Measurements from ENCODE around the gene FAM227B. TPM values are rescaled to one million over a fixed set of nuclear protein-coding genes. Genes with fewer than 3 reads are reported as not detected.
A peak's percentile ranks its signal among the peaks of the same experiment; 100 is the strongest.

The FAM227B gene
- total RNA-seq, 4 donors from 2014 or later = 6.1 to 24.1 (median 12.5) TPM

DNA sequence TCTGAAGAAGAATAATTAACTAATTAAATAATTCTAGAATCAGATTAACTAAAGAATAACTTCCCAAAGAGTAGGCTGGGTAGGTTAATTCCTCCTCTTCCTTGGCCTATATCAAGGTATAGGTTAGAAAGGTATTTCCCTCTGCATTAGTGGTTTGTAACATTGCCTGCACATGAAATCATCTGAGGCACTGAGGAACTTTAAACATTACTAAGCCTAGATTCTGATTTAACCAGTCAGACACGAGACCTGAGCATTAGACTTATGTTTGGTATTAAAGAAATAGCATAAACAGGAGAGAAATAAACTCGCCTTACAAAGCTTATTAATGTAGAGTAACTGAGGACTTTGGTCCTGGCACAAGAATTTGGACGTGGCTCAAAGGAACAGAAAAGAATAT is 113.4 kb downstream of the FAM227B start:
- Histone ChIP-seq H3K9me3 (no peaks in the 10 kb centered on the region), H3K27ac (no peak overlapping the region), H3K36me3 (no peaks in the 10 kb centered on the region), H3K4me3 (no peak overlapping the region), H3K27me3 (no peaks in the 10 kb centered on the region), H3K4me1 (no peaks in the 10 kb centered on the region)
- no peak for TF ChIP-seq POLR2AphosphoS5 (IDR thresholded peaks at IDR 0.05)
- TF ChIP-seq POLR2A (IDR thresholded peaks at IDR 0.05) = no peak
- TF ChIP-seq CTCF (IDR thresholded peaks at IDR 0.05) = no peak
- no peak for TF ChIP-seq EP300 (IDR thresholded peaks at IDR 0.05)
- no peak for ATAC-seq
- 50 to 53% methylated on average over 3 of the region's 3 CpGs for WGBS, 2 donors (ENCODE audit: low coverage in 1 of 2)

DNA sequence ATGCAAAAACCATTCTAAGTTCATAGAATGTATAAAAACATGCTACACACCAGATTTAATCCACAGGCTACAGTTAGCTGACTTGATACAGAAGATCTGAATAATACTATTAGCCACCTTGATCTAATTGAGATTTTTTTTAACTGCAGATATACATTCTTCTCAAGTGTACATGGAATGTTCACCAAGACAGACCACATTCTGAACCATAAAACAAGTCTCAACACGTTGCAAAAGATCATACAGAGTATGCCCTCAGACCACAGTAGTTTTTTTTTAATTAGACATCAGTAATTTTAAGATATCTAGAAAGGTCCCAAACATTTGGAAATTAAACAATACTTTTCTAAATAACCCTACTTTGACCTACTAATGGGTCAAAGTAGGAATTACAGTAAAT is 114.3 kb downstream of the FAM227B start:
- Histone ChIP-seq H3K27ac (no peak overlapping the region), H3K4me3 (no peak overlapping the region), H3K27me3 (no peaks in the 10 kb centered on the region), H3K4me1 (no peaks in the 10 kb centered on the region), H3K9me3 (no peaks in the 10 kb centered on the region), H3K36me3 (no peaks in the 10 kb centered on the region)
- no peak for ATAC-seq
- WGBS, 2 donors (ENCODE audit: low coverage in 1 of 2) = 39 to 48% methylated on average over 1 of the region's 1 CpG
- TF ChIP-seq POLR2A (IDR thresholded peaks at IDR 0.05) = no peak

DNA sequence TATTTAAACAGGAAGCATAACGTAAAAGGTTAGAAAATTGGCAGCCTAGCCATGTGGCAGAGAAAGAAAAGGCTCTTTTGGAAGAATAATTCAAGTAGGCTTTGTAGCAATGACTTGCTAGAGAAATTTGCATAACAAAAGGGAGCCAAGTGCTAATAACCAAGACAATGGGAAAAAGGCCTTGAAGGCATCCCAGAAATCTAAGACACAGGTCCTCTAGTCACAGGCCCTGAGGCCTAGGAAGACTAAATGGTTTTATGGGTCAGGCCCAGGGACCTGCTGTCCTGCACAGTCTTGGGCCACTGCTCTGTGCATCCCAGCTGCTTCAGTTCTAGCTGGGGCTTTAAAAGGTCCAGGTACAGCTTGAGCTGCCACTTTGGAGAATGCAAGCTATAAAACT is 119.0 kb downstream of the FAM227B start:
- Histone ChIP-seq H3K36me3 (no peaks in the 10 kb centered on the region), H3K27me3 (no peaks in the 10 kb centered on the region), H3K4me3 (no peak overlapping the region), H3K27ac (no peak overlapping the region), H3K9me3 (no peaks in the 10 kb centered on the region), H3K4me1 (peaks cover 0 to 7% (median 0%) of the 10 kb centered on the region in 3 donors)
- TF ChIP-seq CTCF (IDR thresholded peaks at IDR 0.05) (no peak), POLR2AphosphoS5 (IDR thresholded peaks at IDR 0.05) (no peak)
- 25 to 29% methylated on average over 1 of the region's 1 CpG for WGBS, 2 donors (ENCODE audit: low coverage in 1 of 2)
- no peak for ATAC-seq

DNA sequence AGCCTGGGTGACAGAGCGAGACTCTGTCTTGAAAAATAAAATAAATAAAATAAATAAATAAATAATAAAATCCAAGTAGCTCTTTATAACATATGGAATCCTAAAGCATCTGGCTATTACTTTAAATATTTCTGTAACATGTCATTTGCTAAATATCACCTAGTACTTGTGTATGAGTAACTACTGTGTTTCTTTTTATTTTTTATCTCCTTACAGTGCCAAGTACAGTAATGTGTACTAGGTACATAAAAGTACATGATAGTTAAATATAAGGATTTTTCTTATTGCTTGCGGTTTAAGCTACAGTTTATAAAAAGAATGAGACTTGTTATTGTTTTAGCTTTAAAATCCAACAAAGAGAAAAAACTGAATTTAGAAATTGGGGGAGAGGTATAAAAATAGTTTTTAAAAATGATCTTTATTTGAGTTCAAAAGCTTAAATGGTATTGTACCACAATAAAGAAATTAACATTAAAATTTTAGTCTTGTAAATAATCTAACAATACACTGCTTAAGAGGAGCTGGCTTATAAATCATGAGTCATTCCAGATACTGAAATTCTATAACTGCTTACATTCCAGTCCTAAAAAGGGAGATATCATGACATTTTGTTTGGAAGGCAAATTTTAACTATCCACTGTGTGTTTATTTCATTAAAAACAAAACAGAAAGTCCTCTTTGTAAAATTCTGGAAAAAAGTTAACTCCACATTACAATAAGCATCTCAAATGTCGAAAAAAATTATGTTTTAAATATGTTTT is 124.4 kb downstream of the FAM227B start:
- no peaks in the 10 kb centered on the region for H3K36me3 ChIP-seq
- H3K4me3 ChIP-seq = no peak overlapping the region
- peak overlapping the region in 3 of 4 donors; percentile 18 to 53 (median 26) for H3K27ac ChIP-seq
- H3K27me3 ChIP-seq = no peaks in the 10 kb centered on the region
- no peaks in the 10 kb centered on the region for H3K9me3 ChIP-seq
- TF ChIP-seq CTCF (IDR thresholded peaks at IDR 0.05) (no peak), POLR2AphosphoS5 (IDR thresholded peaks at IDR 0.05) (no peak), EP300 (IDR thresholded peaks at IDR 0.05) (no peak), POLR2A (IDR thresholded peaks at IDR 0.05) (no peak)
- WGBS, 2 donors (ENCODE audit: low coverage in 1 of 2) = 46 to 50% methylated on average over 3 of the region's 3 CpGs
- H3K4me1 ChIP-seq = peaks cover 0 to 21% (median 6%) of the 10 kb centered on the region in 3 donors
- no peak for ATAC-seq

- Histone ChIP-seq H3K4me1 (peaks cover 0 to 21% (median 6%) of the 10 kb centered on the region in 3 donors), H3K36me3 (no peaks in the 10 kb centered on the region), H3K27me3 (no peaks in the 10 kb centered on the region), H3K9me3 (no peaks in the 10 kb centered on the region), H3K4me3 (no peak overlapping the region), H3K27ac (no peak overlapping the region)
- WGBS, 2 donors (ENCODE audit: low coverage in 1 of 2) = 69 to 100% methylated on average over 1 of the region's 1 CpG
- TF ChIP-seq CTCF (IDR thresholded peaks at IDR 0.05) (no peak), POLR2A (IDR thresholded peaks at IDR 0.05) (no peak), POLR2AphosphoS5 (IDR thresholded peaks at IDR 0.05) (no peak), EP300 (IDR thresholded peaks at IDR 0.05) (no peak)
- ATAC-seq = no peak
These were observed 125.8 kb downstream of the FAM227B start for GRCh38 chr15:49494842-49495241.
